GM19099 (cell line): Measurements from ENCODE around the gene BMAL1.
A peak's percentile ranks its signal among the peaks of the same experiment; 100 is the strongest.

Experiments used
- POLR2A ChIP-seq: IDR thresholded peaks from 3 replicates; pipeline ENCODE4 v1.6.1; 2011; ENCODE audit warnings: low read depth; ENCODE audit not compliant: insufficient read length; ENCODE audit errors: extremely low read depth

The BMAL1 gene

DNA sequence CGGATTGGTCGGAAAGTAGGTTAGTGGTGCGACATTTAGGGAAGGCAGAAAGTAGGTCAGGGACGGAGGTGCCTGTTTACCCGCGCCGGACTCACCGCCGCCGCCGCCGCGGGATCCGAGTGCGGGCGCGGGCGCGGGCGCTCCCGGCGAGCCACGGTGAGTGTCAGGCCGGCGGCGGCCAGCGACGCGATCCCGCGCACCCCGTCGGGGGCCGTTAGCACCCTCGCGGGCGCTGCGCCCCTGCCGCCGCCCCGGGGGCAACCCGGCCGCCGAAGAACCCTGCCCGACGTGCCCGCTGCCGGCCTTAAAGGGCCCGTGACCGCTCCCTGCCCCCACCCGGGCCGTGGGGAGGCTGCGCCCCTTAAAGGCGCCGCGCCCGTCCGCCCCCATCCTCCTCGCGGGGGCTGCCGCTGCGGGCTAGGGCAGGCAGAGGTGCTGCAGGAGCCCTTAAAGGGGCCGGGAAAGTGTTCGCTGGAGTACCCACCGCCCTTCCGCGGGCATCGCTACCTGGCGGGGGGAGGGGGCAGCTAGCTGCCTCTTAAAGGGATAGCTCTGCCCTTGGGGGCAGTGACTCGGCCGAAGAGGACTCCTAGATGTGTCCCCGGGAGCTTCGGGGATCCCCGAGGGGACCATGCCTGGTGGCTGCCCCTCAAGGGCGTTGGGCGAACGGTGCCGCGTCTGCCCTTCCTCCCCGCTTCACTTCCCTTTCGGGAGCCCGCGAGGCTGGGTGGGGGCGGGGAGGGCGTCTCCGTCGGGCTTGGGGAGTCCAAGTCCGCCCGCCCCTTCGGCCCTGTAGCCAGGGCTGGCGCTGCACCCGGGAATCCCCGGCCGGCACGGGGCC is at the start of gene BMAL1:
Gene BMAL1, plus strand, starts transcription at position 23 of the 841 bp plus-strand sequence. CDS start 76,519 bp downstream, outside the sequence.
- TF ChIP-seq POLR2A: peak; percentile 29

- TF ChIP-seq POLR2A: no peak
Measured at GRCh38 chr11:13228572-13228971, 49.0 kb upstream of the BMAL1 start.

DNA sequence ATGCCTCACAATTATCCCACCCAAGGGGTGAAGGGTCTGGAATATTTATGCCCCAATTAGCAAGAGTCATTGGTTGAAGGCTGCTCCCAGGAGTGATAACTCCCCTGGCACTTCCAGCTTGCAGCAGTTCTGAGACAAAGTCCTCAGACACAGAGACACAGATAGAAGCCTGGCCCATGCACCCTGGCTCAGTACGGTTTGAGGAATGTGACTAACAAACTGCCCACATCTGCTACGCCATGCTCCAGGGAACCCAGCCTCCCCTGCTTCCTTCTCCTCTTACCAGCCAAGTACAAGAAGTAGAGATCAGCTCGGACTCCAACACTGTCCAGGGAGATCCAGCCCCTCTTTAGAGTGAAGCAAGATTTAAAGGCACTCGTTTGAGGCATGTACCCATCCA is 48.5 kb upstream of the BMAL1 start:
- TF ChIP-seq POLR2A: no peak

GRCh38 chr11:13229711-13230318 is 47.8 kb upstream of the BMAL1 start:
- no peak for TF ChIP-seq POLR2A

DNA sequence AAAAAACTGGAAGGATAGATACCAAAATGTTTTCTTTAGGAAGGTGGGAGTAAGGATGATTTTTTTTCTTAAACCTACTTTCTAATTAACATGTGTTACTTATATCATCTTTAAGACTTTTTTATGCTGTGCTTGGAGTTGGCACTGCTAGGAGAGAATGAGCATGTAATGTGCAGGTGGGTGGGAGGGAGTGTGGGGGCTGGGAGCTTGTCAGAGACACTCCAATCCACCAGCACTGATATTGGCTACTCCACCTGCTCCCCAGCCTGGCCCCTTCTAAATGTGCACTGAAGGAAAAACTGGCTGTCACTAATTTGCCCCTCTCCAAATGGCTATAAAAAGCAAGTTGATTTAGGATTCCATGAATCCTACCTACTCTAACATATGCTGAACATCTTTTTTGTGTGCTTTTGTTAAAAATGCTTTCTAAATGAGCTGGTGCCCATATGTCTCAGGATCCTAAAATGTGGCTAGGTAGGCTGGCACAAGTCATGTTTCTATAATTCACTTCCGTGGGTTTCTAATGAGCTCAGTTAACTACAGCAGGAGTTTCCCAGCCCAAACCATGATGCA is 44.3 kb upstream of the BMAL1 start:
- TF ChIP-seq POLR2A: no peak

DNA sequence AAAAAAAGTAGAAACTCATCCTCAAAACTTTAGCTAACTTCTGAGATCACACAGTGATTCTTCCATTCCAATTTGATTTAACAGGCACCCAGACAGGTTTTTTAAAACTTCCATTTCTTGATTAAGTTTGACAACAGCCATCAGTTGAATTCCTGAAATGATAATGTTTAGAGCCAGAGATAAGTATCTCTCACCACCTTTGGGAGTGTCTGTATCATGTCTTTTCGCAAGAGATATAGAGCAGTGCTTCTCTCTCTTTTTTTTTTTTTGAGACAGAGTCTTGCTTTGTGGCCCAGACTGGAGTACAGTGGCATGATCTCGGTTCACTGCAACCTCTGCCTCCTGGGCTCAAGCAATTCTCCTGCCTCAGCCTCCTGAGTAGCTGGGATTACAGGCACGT is 41.7 kb upstream of the BMAL1 start:
- TF ChIP-seq POLR2A: no peak

GRCh38 chr11:13236626-13237025 is 41.0 kb upstream of the BMAL1 start:
- TF ChIP-seq POLR2A: no peak

DNA sequence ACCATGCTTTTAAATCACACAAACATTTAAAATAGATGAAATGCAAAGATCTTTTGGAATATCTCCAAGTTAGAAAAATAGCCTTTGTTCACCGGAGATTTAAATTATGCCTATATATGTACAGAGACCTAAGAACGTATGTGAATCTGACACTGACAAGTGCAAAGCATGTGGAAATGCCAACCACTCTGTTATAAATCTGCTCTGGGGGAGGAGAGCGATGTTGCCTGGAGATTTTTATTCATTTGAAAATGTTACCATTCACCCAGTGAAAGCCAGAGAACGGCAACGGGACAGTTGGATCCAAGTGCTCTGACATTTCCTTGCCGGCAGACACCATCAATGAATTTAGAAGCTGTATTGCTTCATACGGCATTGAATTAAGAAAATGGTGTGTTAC is 39.8 kb upstream of the BMAL1 start:
- TF ChIP-seq POLR2A: no peak

DNA sequence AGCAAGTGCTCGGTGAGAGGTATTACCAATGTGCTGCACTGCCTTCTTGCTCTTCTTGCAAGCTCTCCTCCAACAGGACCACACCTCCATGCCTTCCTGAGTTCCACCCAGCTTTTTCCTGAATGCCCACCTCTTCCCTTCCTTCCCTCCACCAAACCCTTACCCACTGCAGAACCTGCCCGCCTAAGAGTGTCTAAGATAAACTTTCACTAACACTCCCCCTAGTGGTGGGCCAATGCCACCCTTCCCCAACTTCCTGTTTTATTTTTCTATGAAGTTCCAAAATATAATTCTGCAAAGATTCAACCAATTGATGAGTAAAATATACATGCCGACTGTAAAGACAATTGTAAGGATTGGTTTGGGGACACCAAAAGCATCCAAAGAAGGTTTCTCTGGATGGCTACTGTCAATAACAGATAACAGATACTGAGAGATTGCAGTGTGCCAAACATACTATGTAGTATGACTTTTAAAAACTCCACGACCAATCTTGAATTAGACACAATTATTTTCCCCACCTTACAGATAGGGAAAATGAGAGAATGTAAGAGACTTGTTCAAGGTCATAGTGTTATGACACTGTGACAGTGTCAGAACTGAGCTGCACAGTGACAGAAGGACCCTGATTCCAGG is 38.6 kb upstream of the BMAL1 start:
- no peak for TF ChIP-seq POLR2A

GRCh38 chr11:13242564-13242963 is 35.0 kb upstream of the BMAL1 start:
- TF ChIP-seq POLR2A: no peak

- no peak for TF ChIP-seq POLR2A
Measured at GRCh38 chr11:13247606-13248296, 29.8 kb upstream of the BMAL1 start.

GRCh38 chr11:13249177-13249576 is 28.4 kb upstream of the BMAL1 start:
- no peak for TF ChIP-seq POLR2A

GRCh38 chr11:13249992-13250391 is 27.6 kb upstream of the BMAL1 start:
- no peak for TF ChIP-seq POLR2A

GRCh38 chr11:13251966-13252365 is 25.6 kb upstream of the BMAL1 start:
- TF ChIP-seq POLR2A: no peak

DNA sequence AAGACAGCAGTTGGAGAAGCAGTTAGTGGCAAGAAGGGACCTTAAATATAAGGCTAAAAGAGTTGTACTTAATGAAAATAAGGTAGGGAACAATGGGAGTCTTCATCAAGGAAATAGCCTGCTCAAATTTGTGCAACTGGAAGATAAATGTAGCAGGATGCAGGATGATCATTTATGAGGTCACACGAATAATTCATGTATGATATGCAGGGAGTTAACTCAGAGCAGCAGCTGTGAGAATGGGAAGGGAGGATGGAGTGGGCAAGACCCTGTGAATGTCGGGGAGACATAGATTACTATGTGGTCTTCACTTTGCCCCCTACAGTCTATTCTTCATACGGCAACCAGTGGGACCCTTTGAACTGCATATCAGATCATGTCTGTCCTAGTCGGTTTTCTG is 25.2 kb upstream of the BMAL1 start:
- TF ChIP-seq POLR2A: no peak

DNA sequence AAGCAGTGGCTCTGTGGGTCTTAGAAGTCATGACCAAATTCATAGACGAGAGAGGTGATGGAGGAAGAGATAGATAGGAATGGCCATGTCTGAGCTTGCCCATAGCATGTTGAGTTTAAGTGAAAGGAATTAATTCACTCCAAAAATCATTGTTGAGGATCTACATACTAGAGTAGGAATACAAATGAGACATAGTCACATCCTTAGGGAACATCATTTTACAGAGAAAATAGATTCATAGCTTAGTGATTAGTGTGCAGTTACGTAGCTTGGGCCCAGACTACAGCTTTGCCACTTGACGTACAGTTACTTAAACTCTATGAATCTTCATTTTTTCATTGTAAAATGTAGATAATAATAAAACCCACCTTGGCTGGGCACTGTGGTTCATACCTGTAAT is 21.4 kb upstream of the BMAL1 start:
- TF ChIP-seq POLR2A: no peak

GRCh38 chr11:13258855-13259254 is 18.7 kb upstream of the BMAL1 start:
- TF ChIP-seq POLR2A: no peak
